ENCODE results near the gene UBE2J2.

Gene UBE2J2

GRCh38 chr1:1290238-1290731 is 16.6 kb upstream of the UBE2J2 start:
- Histone ChIP-seq H2AFZ (no peak overlapping the region), H3K9me3 (ENCODE audit: control insufficient read depth, low read length) (no peaks in the 10 kb centered on the region), H3K4me3 (ENCODE audit: low read depth, low read length) (no peak overlapping the region), H3K9ac (no peak overlapping the region), H3K27me3 (ENCODE audit: control insufficient read depth, insufficient read depth, low read length) (no peaks in the 10 kb centered on the region), H3K36me3 (ENCODE audit: control insufficient read depth, insufficient read depth, low read length) (no peaks in the 10 kb centered on the region), H3K27ac (no peak overlapping the region), H3K4me1 (no peaks in the 10 kb centered on the region), H3K79me2 (no peaks in the 10 kb centered on the region), H3K4me2 (ENCODE audit: low read length) (no peak overlapping the region)
- peak; percentile 57 for TF ChIP-seq CTCF (IDR thresholded peaks at IDR 0.05)

- Histone ChIP-seq H3K9ac (no peak overlapping the region), H2AFZ (no peak overlapping the region), H3K79me2 (no peaks in the 10 kb centered on the region), H3K27me3 (ENCODE audit: control insufficient read depth, insufficient read depth, low read length) (no peaks in the 10 kb centered on the region), H3K4me1 (no peaks in the 10 kb centered on the region), H3K9me3 (ENCODE audit: control insufficient read depth, low read length) (no peaks in the 10 kb centered on the region), H3K4me2 (ENCODE audit: low read length) (no peak overlapping the region), H3K27ac (no peak overlapping the region), H3K36me3 (ENCODE audit: control insufficient read depth, insufficient read depth, low read length) (no peaks in the 10 kb centered on the region), H3K4me3 (ENCODE audit: low read depth, low read length) (no peak overlapping the region)
- TF ChIP-seq CTCF (IDR thresholded peaks at IDR 0.05): no peak
Measured at GRCh38 chr1:1287288-1288110, 13.8 kb upstream of the UBE2J2 start.

GRCh38 chr1:1286313-1287261 is 12.9 kb upstream of the UBE2J2 start:
- Histone ChIP-seq H3K4me2 (ENCODE audit: low read length) (no peak overlapping the region), H3K27ac (no peak overlapping the region), H3K79me2 (no peaks in the 10 kb centered on the region), H3K27me3 (ENCODE audit: control insufficient read depth, insufficient read depth, low read length) (no peaks in the 10 kb centered on the region), H3K4me1 (peaks cover 3% of the 10 kb centered on the region), H3K36me3 (ENCODE audit: control insufficient read depth, insufficient read depth, low read length) (no peaks in the 10 kb centered on the region), H3K9ac (no peak overlapping the region), H2AFZ (no peak overlapping the region), H3K9me3 (ENCODE audit: control insufficient read depth, low read length) (no peaks in the 10 kb centered on the region), H3K4me3 (ENCODE audit: low read depth, low read length) (no peak overlapping the region)
- TF ChIP-seq CTCF (IDR thresholded peaks at IDR 0.05): no peak

GRCh38 chr1:1285611-1286311 is 12.1 kb upstream of the UBE2J2 start:
- Histone ChIP-seq H3K4me3 (ENCODE audit: low read depth, low read length) (no peak overlapping the region), H3K79me2 (no peaks in the 10 kb centered on the region), H3K4me1 (peaks cover 3% of the 10 kb centered on the region), H3K4me2 (ENCODE audit: low read length) (no peak overlapping the region), H3K36me3 (ENCODE audit: control insufficient read depth, insufficient read depth, low read length) (no peaks in the 10 kb centered on the region), H3K27ac (no peak overlapping the region), H3K27me3 (ENCODE audit: control insufficient read depth, insufficient read depth, low read length) (no peaks in the 10 kb centered on the region), H3K9ac (no peak overlapping the region), H3K9me3 (ENCODE audit: control insufficient read depth, low read length) (no peaks in the 10 kb centered on the region), H2AFZ (no peak overlapping the region)
- TF ChIP-seq CTCF (IDR thresholded peaks at IDR 0.05): no peak

All from parathyroid adenoma (tissue), 2 donors.